ENCODE results near the gene DMAC2.
"Not testable (repeated sequence)": the region's sequence is repeated elsewhere in the genome, so short reads cannot be mapped to it uniquely, and the experiment has no call there.

The DMAC2 gene

GRCh38 chr19:41439441-41440222, at the start of gene DMAC2:
DMAC2 (minus strand) TSS chr19:41439912; CDS start chr19:41439899, 13 bp downstream.
- H3K4me3 ChIP-seq, result peak within 1 kb of the TSS; percentile 56 to 90 (median 83)

GRCh38 chr19:41486953-41487352, 47.2 kb upstream of the DMAC2 start:
- not testable (repeated sequence) for H3K27ac ChIP-seq, H3K4me3 ChIP-seq

More at GRCh38 chr19:41439441-41440222, at the start of gene DMAC2:
- H3K27ac ChIP-seq, result peak within 1 kb of the TSS; percentile 76 to 96 (median 91)

GRCh38 chr19:41484822-41485221, 45.1 kb upstream of the DMAC2 start:
- no peak overlapping the region for H3K27ac ChIP-seq
- no peak overlapping the region for H3K4me3 ChIP-seq

GRCh38 chr19:41480336-41480735, 40.6 kb upstream of the DMAC2 start:
- H3K4me3 ChIP-seq, result no peak overlapping the region
- peak overlapping the region in 3 of 21 experiments; percentile 4 to 65 (median 24) for H3K27ac ChIP-seq

- Histone ChIP-seq H3K4me3 (no peak overlapping the region), H3K27ac (peak overlapping the region in 4 of 21 experiments; percentile 9 to 65 (median 34))
These were observed 40.1 kb upstream of the DMAC2 start for GRCh38 chr19:41479757-41480191.

GRCh38 chr19:41478875-41479756, 39.4 kb upstream of the DMAC2 start:
- no peak overlapping the region for H3K4me3 ChIP-seq

GRCh38 chr19:41478171-41478570, 38.5 kb upstream of the DMAC2 start:
- Histone ChIP-seq H3K27ac (peak overlapping the region in 3 of 21 experiments; percentile 18 to 57 (median 45)), H3K4me3 (no peak overlapping the region)

More at GRCh38 chr19:41478875-41479756, 39.4 kb upstream of the DMAC2 start:
- H3K27ac ChIP-seq, result peak overlapping the region in 7 of 21 experiments; percentile 9 to 69 (median 43)

- Histone ChIP-seq H3K4me3 (no peak overlapping the region), H3K27ac (no peak overlapping the region)
These were observed 36.9 kb upstream of the DMAC2 start for GRCh38 chr19:41476583-41476982.

GRCh38 chr19:41463257-41464256, 23.8 kb upstream of the DMAC2 start:
- H3K4me3 ChIP-seq, result not testable (repeated sequence)
- peak overlapping the region in 1 of 21 experiments; percentile 42 for H3K27ac ChIP-seq

- Histone ChIP-seq H3K4me3 (no peak overlapping the region), H3K27ac (no peak overlapping the region)
These were observed 22.8 kb upstream of the DMAC2 start for GRCh38 chr19:41462497-41462896.

GRCh38 chr19:41457241-41457640, 17.5 kb upstream of the DMAC2 start:
- H3K4me3 ChIP-seq, result no peak overlapping the region
- no peak overlapping the region for H3K27ac ChIP-seq

- no peak overlapping the region for H3K4me3 ChIP-seq
- H3K27ac ChIP-seq, result no peak overlapping the region
These were observed 16.7 kb upstream of the DMAC2 start for GRCh38 chr19:41456342-41456918.

GRCh38 chr19:41455936-41456335, 16.2 kb upstream of the DMAC2 start:
- Histone ChIP-seq H3K27ac (no peak overlapping the region), H3K4me3 (no peak overlapping the region)

- no peak overlapping the region for H3K4me3 ChIP-seq
- H3K27ac ChIP-seq, result no peak overlapping the region
These were observed 13.0 kb upstream of the DMAC2 start for GRCh38 chr19:41452584-41453275.

GRCh38 chr19:41449865-41450178, 10.1 kb upstream of the DMAC2 start:
- Histone ChIP-seq H3K4me3 (no peak overlapping the region), H3K27ac (no peak overlapping the region)

- H3K4me3 ChIP-seq, result no peak overlapping the region
- H3K27ac ChIP-seq, result peak overlapping the region in 1 of 21 experiments; percentile 13
These were observed 9.6 kb upstream of the DMAC2 start for GRCh38 chr19:41449079-41449864.

GRCh38 chr19:41447732-41448332, 8.1 kb upstream of the DMAC2 start:
- no peak overlapping the region for H3K4me3 ChIP-seq
- H3K27ac ChIP-seq, result no peak overlapping the region
